Immature natural killer cell (primary cell): ENCODE measurements around the gene TRAIP. TPM values are rescaled to one million over a fixed set of nuclear protein-coding genes. Genes with fewer than 3 reads are reported as not detected.
"Not testable (repeated sequence)": the region's sequence is repeated elsewhere in the genome, so short reads cannot be mapped to it uniquely, and the experiment has no call there.

Experiments
- DNase-seq, 3 donors: peaks; one replicate each; pipeline ENCODE4 v3.0.0; 2022; ENCODE audit warnings: mixed read lengths in 1 of 3
- H3K27ac Mint-ChIP-seq, 6 donors: one replicate each; pipeline ENCODE4 v1.8.0; 2020; ENCODE audit warnings: mixed read lengths in 6 of 6, mild to moderate bottlenecking in 5 of 6, inconsistent platforms in 4 of 6, moderate library complexity in 3 of 6
- H3K27me3 Mint-ChIP-seq, 3 donors: one replicate each; pipeline ENCODE4 v1.8.0; 2020 to 2021; ENCODE audit warnings: low read depth in 3 of 3, mild to moderate bottlenecking in 3 of 3, mixed read lengths in 3 of 3, moderate library complexity in 3 of 3, inconsistent platforms in 1 of 3
- H3K36me3 Mint-ChIP-seq, 3 donors: one replicate each; pipeline ENCODE4 v1.8.0; 2020; ENCODE audit warnings: mixed read lengths in 3 of 3, inconsistent platforms in 2 of 3, mild to moderate bottlenecking in 2 of 3
- H3K4me1 Mint-ChIP-seq, 2 donors: one replicate each; pipeline ENCODE4 v1.8.0; 2020; ENCODE audit warnings: inconsistent platforms in 2 of 2, mild to moderate bottlenecking in 2 of 2, mixed read lengths in 2 of 2, moderate library complexity in 1 of 2
- H3K4me3 Mint-ChIP-seq, 5 donors: one replicate each; pipeline ENCODE4 v1.8.0; 2020; ENCODE audit warnings: mild to moderate bottlenecking in 5 of 5, mixed read lengths in 5 of 5, inconsistent platforms in 3 of 5, moderate library complexity in 3 of 5
- H3K9me3 Mint-ChIP-seq, 6 donors: one replicate each; pipeline ENCODE4 v1.8.0; 2020; ENCODE audit warnings: mild to moderate bottlenecking in 6 of 6, mixed read lengths in 6 of 6, inconsistent platforms in 4 of 6, moderate library complexity in 3 of 6
- polyA plus RNA-seq, 3 donors: library from polyadenylated mRNA; unstranded; fragments of 300-500 nt; fragmentation: Illumina TruSeq; gene quantifications; one replicate each; pipeline ENCODE4 v1.2.3, GENCODE V29; 2021

Gene TRAIP
- 1 to 10 TPM in 2 of 3 donors, not detected in 1; 1.4 to 1.5 TPM for polyA plus RNA-seq

- Mint-ChIP-seq H3K27ac (peak within 1 kb of the TSS; percentile 82 to 92 (median 89)), H3K36me3 (no peaks in the 10 kb centered on the region), H3K27me3 (peaks cover 0 to 4% (median 2%) of the 10 kb centered on the region in 3 donors), H3K9me3 (no peaks in the 10 kb centered on the region), H3K4me1 (peaks cover 11 to 13% of the 10 kb centered on the region in 2 donors), H3K4me3 (peak within 1 kb of the TSS; percentile 84 to 91 (median 90))
- peak; percentile 95 to 96 (median 95) for DNase-seq
Observed at GRCh38 chr3:49856181-49857005, at the start of gene TRAIP. Gene TRAIP, minus strand, starts transcription at chr3:49856564. Its CDS starts 111 bp downstream, at chr3:49856453.

GRCh38 chr3:49904448-49904847 lies 48.1 kb upstream of the TRAIP start:
- H3K36me3 Mint-ChIP-seq, H3K9me3 Mint-ChIP-seq, H3K27me3 Mint-ChIP-seq, DNase-seq: not testable (repeated sequence)
- Mint-ChIP-seq H3K4me3 (peak overlapping the region; percentile 27 to 93 (median 90)), H3K4me1 (peaks cover 23% of the 10 kb centered on the region in 2 donors), H3K27ac (peak overlapping the region in 5 of 6 donors; percentile 79 to 93 (median 90))

- Mint-ChIP-seq H3K4me3 (peak within 1 kb of the TSS; percentile 85 to 93 (median 90)), H3K4me1 (peaks cover 23% of the 10 kb centered on the region in 2 donors), H3K9me3 (no peaks in the 10 kb centered on the region), H3K27ac (peak within 1 kb of the TSS; percentile 79 to 93 (median 87)), H3K27me3 (peaks cover 0 to 2% (median 0%) of the 10 kb centered on the region in 3 donors), H3K36me3 (no peaks in the 10 kb centered on the region)
- peak; percentile 75 to 80 (median 79) for DNase-seq
Observed at GRCh38 chr3:49903451-49904424, 47.4 kb upstream of the TRAIP start, which contains the start of gene MST1R. Gene MST1R, minus strand, starts transcription at chr3:49903873. Its CDS starts 264 bp downstream, at chr3:49903609.

- peaks cover 23% of the 10 kb centered on the region in 2 donors for H3K4me1 Mint-ChIP-seq
- H3K27ac Mint-ChIP-seq: no peak overlapping the region
Observed at GRCh38 chr3:49902511-49903345, 46.4 kb upstream of the TRAIP start.

GRCh38 chr3:49901366-49902339 lies 45.3 kb upstream of the TRAIP start:
- no peak for DNase-seq
- H3K27ac Mint-ChIP-seq: peak overlapping the region in 1 of 6 donors; percentile 6
- no peaks in the 10 kb centered on the region for H3K36me3 Mint-ChIP-seq
- peak overlapping the region in 1 of 5 donors; percentile 21 for H3K4me3 Mint-ChIP-seq
- H3K9me3 Mint-ChIP-seq: no peaks in the 10 kb centered on the region
- H3K4me1 Mint-ChIP-seq: peaks cover 23% of the 10 kb centered on the region in 2 donors
- H3K27me3 Mint-ChIP-seq: peaks cover 0 to 2% (median 0%) of the 10 kb centered on the region in 3 donors

More at GRCh38 chr3:49902511-49903345, 46.4 kb upstream of the TRAIP start:
- peaks cover 0 to 2% (median 0%) of the 10 kb centered on the region in 3 donors for H3K27me3 Mint-ChIP-seq
- H3K36me3 Mint-ChIP-seq: no peaks in the 10 kb centered on the region
- no peaks in the 10 kb centered on the region for H3K9me3 Mint-ChIP-seq
- DNase-seq: no peak
- H3K4me3 Mint-ChIP-seq: peak overlapping the region in 4 of 5 donors; percentile 50 to 93 (median 62)

- Mint-ChIP-seq H3K9me3 (no peaks in the 10 kb centered on the region), H3K27ac (no peak overlapping the region), H3K4me3 (no peak overlapping the region), H3K36me3 (no peaks in the 10 kb centered on the region), H3K27me3 (peaks cover 0 to 2% (median 0%) of the 10 kb centered on the region in 3 donors), H3K4me1 (peaks cover 13% of the 10 kb centered on the region in 2 donors)
- DNase-seq: no peak
Observed at GRCh38 chr3:49900491-49901153, 44.3 kb upstream of the TRAIP start.

- no peaks in the 10 kb centered on the region for H3K9me3 Mint-ChIP-seq
- H3K4me3 Mint-ChIP-seq: no peak overlapping the region
- no peak for DNase-seq
- no peaks in the 10 kb centered on the region for H3K36me3 Mint-ChIP-seq
- peaks cover 10 to 12% of the 10 kb centered on the region in 2 donors for H3K4me1 Mint-ChIP-seq
- H3K27me3 Mint-ChIP-seq: peaks cover 0 to 2% (median 0%) of the 10 kb centered on the region in 3 donors
- no peak overlapping the region for H3K27ac Mint-ChIP-seq
Observed at GRCh38 chr3:49899815-49900214, 43.5 kb upstream of the TRAIP start.

- peaks cover 2 to 4% of the 10 kb centered on the region in 2 donors for H3K4me1 Mint-ChIP-seq
- DNase-seq: no peak
- H3K27me3 Mint-ChIP-seq: peaks cover 0 to 1% (median 0%) of the 10 kb centered on the region in 3 donors
- no peak overlapping the region for H3K4me3 Mint-ChIP-seq
- no peak overlapping the region for H3K27ac Mint-ChIP-seq
- H3K9me3 Mint-ChIP-seq: no peaks in the 10 kb centered on the region
- no peaks in the 10 kb centered on the region for H3K36me3 Mint-ChIP-seq
Observed at GRCh38 chr3:49898991-49899390, 42.6 kb upstream of the TRAIP start.

GRCh38 chr3:49896345-49896744 lies 40.0 kb upstream of the TRAIP start:
- H3K4me3 Mint-ChIP-seq: no peak overlapping the region
- H3K27me3 Mint-ChIP-seq: peaks cover 0 to 1% (median 0%) of the 10 kb centered on the region in 3 donors
- no peaks in the 10 kb centered on the region for H3K36me3 Mint-ChIP-seq
- no peak overlapping the region for H3K27ac Mint-ChIP-seq
- H3K9me3 Mint-ChIP-seq: no peaks in the 10 kb centered on the region
- no peaks in the 10 kb centered on the region for H3K4me1 Mint-ChIP-seq
- no peak for DNase-seq

- no peaks in the 10 kb centered on the region for H3K36me3 Mint-ChIP-seq
- no peak for DNase-seq
- no peaks in the 10 kb centered on the region for H3K4me1 Mint-ChIP-seq
- H3K4me3 Mint-ChIP-seq: no peak overlapping the region
- H3K9me3 Mint-ChIP-seq: no peaks in the 10 kb centered on the region
- no peak overlapping the region for H3K27ac Mint-ChIP-seq
- peaks cover 0 to 1% (median 0%) of the 10 kb centered on the region in 3 donors for H3K27me3 Mint-ChIP-seq
Observed at GRCh38 chr3:49895791-49896190, 39.4 kb upstream of the TRAIP start.

- Mint-ChIP-seq H3K27ac (no peak overlapping the region), H3K9me3 (no peaks in the 10 kb centered on the region), H3K4me1 (peaks cover 0 to 2% of the 10 kb centered on the region in 2 donors), H3K4me3 (no peak overlapping the region), H3K27me3 (peaks cover 0 to 7% (median 0%) of the 10 kb centered on the region in 3 donors), H3K36me3 (no peaks in the 10 kb centered on the region)
- DNase-seq: no peak
Observed at GRCh38 chr3:49889296-49889695, 32.9 kb upstream of the TRAIP start.
